H1 (cell line): ENCODE data around the gene SLIT3.

Source experiments
- CEBPB ChIP-seq: IDR thresholded peaks from 2 replicates; pipeline ENCODE4 v1.6.1; 2012; ENCODE audit warnings: low read depth, low read length
- PHF8 ChIP-seq: fragments of 200-600 bp; sonication (generic); conservative IDR thresholded peaks from 2 replicates; pipeline ENCODE4 v1.7.1; 2012; ENCODE audit warnings: low read depth, mild to moderate bottlenecking, inconsistent platforms, low read length, moderate library complexity

GRCh38 chr5:168886157-168886556 lies 414.8 kb downstream of the SLIT3 start:
- TF ChIP-seq PHF8 (no peak), CEBPB (no peak)
